HEK293T (cell line): ENCODE results near the gene NVL.

Source experiments
- CTCF ChIA-PET: fragments of 350-600 bp; formaldehyde crosslinking; extraction: SDS; loops from one replicate; lab custom pipeline; 2021; ENCODE audit warnings: antibody characterized with exemption, inconsistent platforms; lab: Yijun Ruan, JAX
- POLR2A ChIA-PET: fragments of 350-600 bp; formaldehyde crosslinking; extraction: SDS; loops from one replicate; lab custom pipeline; 2020; ENCODE audit warnings: antibody characterized with exemption, inconsistent platforms; lab: Yijun Ruan, JAX
- DNase-seq: peaks from one replicate; pipeline ENCODE4 v3.0.0; 2012; ENCODE audit warnings: mixed read lengths; ENCODE audit errors: extremely low spot score
- ARNT ChIP-seq: fragments of 450-650 bp; IDR thresholded peaks from 2 replicates; pipeline ENCODE4 v1.6.1; 2017; ENCODE audit warnings: mild to moderate bottlenecking
- BHLHE40 ChIP-seq: fragments of 450-650 bp; IDR thresholded peaks from 2 replicates; pipeline ENCODE4 v1.6.1; 2016; ENCODE audit warnings: mild to moderate bottlenecking, moderate library complexity, borderline replicate concordance
- CTBP1 ChIP-seq: fragments of 450-650 bp; IDR thresholded peaks from 2 replicates; pipeline ENCODE4 v1.6.1; 2016; ENCODE audit warnings: borderline replicate concordance
- ELF4 ChIP-seq: fragments of 450-650 bp; IDR thresholded peaks from 2 replicates; pipeline ENCODE4 v1.6.1; 2017; ENCODE audit warnings: antibody characterized with exemption
- FOXA1 ChIP-seq: fragments of 450-650 bp; IDR thresholded peaks from 2 replicates; pipeline ENCODE4 v1.6.1; 2016; ENCODE audit warnings: mild to moderate bottlenecking
- FOXK2 ChIP-seq: fragments of 450-650 bp; IDR thresholded peaks from 2 replicates; pipeline ENCODE4 v1.6.1; 2016; ENCODE audit warnings: mild to moderate bottlenecking
- FOXM1 ChIP-seq: fragments of 450-650 bp; IDR thresholded peaks from 2 replicates; pipeline ENCODE4 v1.6.1; 2017; ENCODE audit warnings: mild to moderate bottlenecking, borderline replicate concordance
- HDGF ChIP-seq: fragments of 450-650 bp; IDR thresholded peaks from 2 replicates; pipeline ENCODE4 v1.6.1; 2017; ENCODE audit warnings: antibody characterized with exemption, borderline replicate concordance
- L3MBTL2 ChIP-seq: fragments of 450-650 bp; conservative IDR thresholded peaks from 2 replicates; pipeline ENCODE4 v1.6.1; 2016; ENCODE audit warnings: mild to moderate bottlenecking
- LEF1 ChIP-seq: fragments of 450-650 bp; IDR thresholded peaks from 2 replicates; pipeline ENCODE4 v1.6.1; 2017; ENCODE audit warnings: mild to moderate bottlenecking, borderline replicate concordance
- NFRKB ChIP-seq: fragments of 450-650 bp; IDR thresholded peaks from 2 replicates; pipeline ENCODE4 v1.6.1; 2016; ENCODE audit warnings: mild to moderate bottlenecking, moderate library complexity
- SP1 ChIP-seq: fragments of 450-650 bp; IDR thresholded peaks from 2 replicates; pipeline ENCODE4 v1.6.1; 2017
- SUZ12 ChIP-seq: fragments of 450-650 bp; IDR thresholded peaks from 2 replicates; pipeline ENCODE4 v1.6.1; 2016; ENCODE audit warnings: mild to moderate bottlenecking
- TARDBP ChIP-seq: fragments of 450-650 bp; IDR thresholded peaks from 2 replicates; pipeline ENCODE4 v1.6.1; 2016
- ZNF384 ChIP-seq: fragments of 450-650 bp; IDR thresholded peaks from 2 replicates; pipeline ENCODE4 v1.6.1; 2016
- TF ChIP-seq, protein P1 (sequence below): fragments of 450-650 bp; IDR thresholded peaks from 2 replicates; pipeline ENCODE4 v1.6.1; 2016

Gene NVL

DNA sequence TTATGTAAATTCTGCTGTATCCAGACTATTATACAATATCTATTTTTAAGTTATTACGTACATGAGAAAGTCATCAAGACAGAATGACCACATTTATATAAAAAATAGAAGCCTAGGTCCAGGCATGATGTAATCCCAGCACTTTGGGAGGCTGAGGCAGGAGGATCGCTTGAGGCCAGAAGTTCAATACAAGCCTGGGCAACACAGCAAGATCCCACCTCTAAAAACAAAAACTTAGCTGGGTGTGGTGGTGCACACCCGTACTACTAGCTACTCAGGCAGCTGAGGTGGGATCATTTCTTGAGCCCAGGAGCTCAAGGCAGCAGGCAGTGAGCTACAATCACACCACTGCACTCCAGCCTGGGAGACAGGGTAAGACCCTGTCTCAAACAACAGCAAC, 58.9 kb downstream of the NVL start:
- no peak for TF ChIP-seq SP1
- no peak for TF ChIP-seq ELF4
- no peak for TF ChIP-seq LEF1
- no peak for TF ChIP-seq FOXK2
- no peak for TF ChIP-seq SUZ12
- TF ChIP-seq L3MBTL2 = no peak
- no peak for TF ChIP-seq ZNF384
- no peak for TF ChIP-seq BHLHE40
- no peak for TF ChIP-seq NFRKB
- TF ChIP-seq, protein P1, sequence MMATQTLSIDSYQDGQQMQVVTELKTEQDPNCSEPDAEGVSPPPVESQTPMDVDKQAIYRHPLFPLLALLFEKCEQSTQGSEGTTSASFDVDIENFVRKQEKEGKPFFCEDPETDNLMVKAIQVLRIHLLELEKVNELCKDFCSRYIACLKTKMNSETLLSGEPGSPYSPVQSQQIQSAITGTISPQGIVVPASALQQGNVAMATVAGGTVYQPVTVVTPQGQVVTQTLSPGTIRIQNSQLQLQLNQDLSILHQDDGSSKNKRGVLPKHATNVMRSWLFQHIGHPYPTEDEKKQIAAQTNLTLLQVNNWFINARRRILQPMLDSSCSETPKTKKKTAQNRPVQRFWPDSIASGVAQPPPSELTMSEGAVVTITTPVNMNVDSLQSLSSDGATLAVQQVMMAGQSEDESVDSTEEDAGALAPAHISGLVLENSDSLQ = no peak
- TF ChIP-seq FOXA1 = no peak
- TF ChIP-seq HDGF = no peak
- TF ChIP-seq CTBP1 = no peak
- no peak for TF ChIP-seq ARNT
- TF ChIP-seq FOXM1 = no peak
- no peak for TF ChIP-seq TARDBP
- DNase-seq = no peak
- ChIA-PET POLR2A (no interaction called here), CTCF (no interaction called here)

DNA sequence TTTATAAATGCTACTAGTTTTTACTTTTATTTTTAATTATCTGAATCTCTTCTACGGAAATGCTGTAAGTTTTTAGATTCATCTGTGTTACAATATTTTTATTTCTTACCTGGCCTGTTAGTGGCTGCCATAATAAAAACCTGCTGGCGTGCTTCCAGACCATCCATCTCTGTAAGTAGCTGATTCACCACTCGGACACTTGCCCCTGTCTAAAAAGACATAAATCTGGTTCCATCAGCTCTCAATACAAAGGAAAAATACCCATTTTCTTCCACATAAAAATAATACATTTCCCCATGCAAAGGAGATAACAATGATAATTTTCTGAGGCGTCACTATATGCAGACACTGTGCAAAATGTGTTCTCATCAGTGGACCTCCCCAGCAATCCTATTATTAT, 62.0 kb downstream of the NVL start:
- no peak for DNase-seq
- POLR2A ChIA-PET = no interaction called here

DNA sequence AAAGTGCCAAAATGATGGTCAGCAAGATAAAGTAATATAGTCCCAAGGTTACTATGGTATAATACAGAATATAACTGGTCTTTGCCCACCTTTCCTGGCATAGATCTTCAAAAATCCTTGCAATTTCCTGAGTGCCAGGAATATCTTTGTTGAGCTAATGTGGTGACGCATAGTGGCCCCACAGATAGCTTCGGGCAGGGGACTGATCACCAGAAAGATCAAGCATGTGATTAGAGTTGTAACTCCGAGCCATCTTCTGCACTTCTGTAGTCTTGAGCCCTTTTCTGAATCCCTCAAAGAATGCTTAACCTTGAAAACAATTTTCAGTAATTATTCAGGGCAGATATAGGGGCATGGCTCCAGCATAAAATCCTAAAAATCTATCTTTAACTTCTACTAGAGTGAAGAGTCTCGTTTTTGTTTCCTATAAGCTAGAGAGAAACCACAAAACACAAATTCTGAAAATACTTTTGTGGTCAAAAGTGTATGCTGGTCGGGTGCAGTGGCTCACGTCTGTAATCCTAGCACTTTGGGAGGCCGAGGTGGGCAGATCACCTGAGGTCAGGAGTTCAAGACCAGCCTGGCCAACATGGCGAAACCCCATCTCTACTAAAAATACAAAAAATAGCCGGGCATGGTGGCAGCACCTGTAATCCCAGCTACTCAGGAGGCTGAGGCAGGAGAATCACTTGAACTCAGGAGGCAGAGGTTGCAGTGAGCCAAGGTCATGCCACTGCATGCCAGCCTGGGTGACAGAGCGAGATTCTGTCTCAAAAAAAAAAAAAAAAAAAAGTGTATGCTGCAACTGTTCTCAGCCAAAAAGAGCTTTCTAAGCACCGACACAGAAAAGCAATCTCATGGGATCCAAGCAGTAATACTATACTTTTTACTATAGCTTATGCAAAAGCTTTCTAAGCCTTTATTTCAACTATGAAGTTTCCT, 62.8 kb downstream of the NVL start:
- TF ChIP-seq, protein P1 = no peak
- TF ChIP-seq SP1 (no peak), ELF4 (no peak), FOXM1 (no peak), FOXA1 (no peak), NFRKB (no peak), ZNF384 (no peak), SUZ12 (no peak), TARDBP (no peak), L3MBTL2 (no peak), BHLHE40 (no peak), CTBP1 (no peak), ARNT (no peak), HDGF (no peak)
- no peak for DNase-seq
- CTCF ChIA-PET = interaction anchor here (0.6 to 0.7 kb wide), 2 partner anchors 24 to 276 kb away, joined by 3 to 5 read pairs; no protein-coding TSS in a partner anchor
- POLR2A ChIA-PET = no interaction called here

More for the DNA sequence above, 62.0 kb downstream of the NVL start:
- TF ChIP-seq NFRKB (no peak), FOXA1 (no peak), ELF4 (no peak)
- TF ChIP-seq, protein P1 = 0 out of 2 replicates have a peak, but pooled peaks have one; percentile 15
- CTCF ChIA-PET = interaction anchor here (0.6 to 0.7 kb wide), 2 partner anchors 23 to 275 kb away, joined by 3 to 5 read pairs; no protein-coding TSS in a partner anchor

DNA sequence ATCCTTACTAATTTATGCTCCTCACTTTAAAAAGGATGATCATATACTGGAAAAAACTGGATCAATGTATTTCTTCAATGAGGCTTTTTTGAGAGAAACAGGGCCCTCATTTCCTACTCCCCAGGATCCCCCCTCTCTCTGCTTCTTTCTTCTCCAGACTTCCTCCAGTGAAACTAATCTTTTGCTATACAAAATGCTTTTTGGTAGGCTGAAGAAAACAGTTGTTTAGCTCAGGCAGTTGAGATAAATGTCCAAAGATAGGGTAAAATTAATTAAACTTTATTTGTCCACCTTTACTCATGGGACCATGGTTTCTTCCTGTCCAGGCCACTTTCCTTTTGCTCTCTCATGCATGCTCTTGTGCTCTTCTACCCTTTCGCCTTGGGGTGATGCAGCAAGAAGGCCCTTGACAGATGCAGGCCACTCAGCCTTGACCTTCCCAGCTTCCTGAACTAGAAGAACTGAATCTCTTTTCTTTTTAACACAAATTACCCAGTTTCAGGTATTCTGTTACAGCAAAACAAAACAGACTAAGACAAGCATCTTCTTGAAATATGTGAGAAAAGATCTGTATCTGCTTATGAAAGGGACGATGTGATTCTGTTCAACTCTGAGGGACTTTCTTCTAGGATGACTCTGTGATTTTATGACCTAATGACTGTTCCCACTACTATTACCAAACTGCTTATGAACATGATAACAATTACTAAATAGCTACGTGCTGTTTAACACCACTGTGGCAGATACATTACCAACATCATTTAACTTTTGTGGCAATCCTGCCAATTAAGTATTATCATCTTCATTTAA, 63.7 kb downstream of the NVL start:
- POLR2A ChIA-PET = no interaction called here
- CTCF ChIA-PET = interaction anchor here (0.9 kb wide), 1 partner anchor 108 kb away, joined by 3 read pairs; no protein-coding TSS in a partner anchor
- no peak for TF ChIP-seq SP1
- TF ChIP-seq, protein P1 = no peak
- TF ChIP-seq CTBP1 = no peak
- no peak for TF ChIP-seq TARDBP
- TF ChIP-seq HDGF = no peak
- TF ChIP-seq ELF4 = no peak
- no peak for TF ChIP-seq BHLHE40
- no peak for TF ChIP-seq FOXM1
- TF ChIP-seq NFRKB = no peak
- no peak for TF ChIP-seq FOXA1
- no peak for DNase-seq

DNA sequence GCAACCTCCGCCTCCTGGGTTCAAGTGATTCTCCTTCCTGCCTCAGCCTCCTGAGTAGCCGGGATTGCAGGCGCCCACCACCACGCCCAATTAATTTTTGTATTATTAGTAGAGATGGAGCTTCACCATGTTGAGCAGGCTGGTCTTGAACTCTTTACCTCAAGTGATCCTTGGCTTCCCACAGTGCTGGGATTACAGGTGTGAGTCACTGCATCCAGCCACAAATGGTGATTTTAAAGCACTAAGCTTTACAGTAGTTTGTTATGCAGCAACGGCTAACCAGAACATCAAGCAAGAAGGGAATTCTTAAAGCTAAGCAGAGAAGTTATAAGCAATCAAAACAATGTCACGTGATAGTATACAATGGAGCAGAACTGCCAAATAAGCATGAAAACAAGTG, 65.7 kb downstream of the NVL start:
- TF ChIP-seq FOXA1 (no peak), LEF1 (no peak), HDGF (no peak), BHLHE40 (no peak), FOXK2 (no peak), ARNT (no peak), ZNF384 (no peak), FOXM1 (no peak), ELF4 (no peak)
- DNase-seq = no peak
- ChIA-PET CTCF (no interaction called here), POLR2A (no interaction called here)
